ENCODE data around the gene CHD3.
"Not testable (repeated sequence)": the region's sequence is repeated elsewhere in the genome, so short reads cannot be mapped to it uniquely, and the experiment has no call there.

The CHD3 gene

GRCh38 chr17:7849751-7850504 lies 38.7 kb upstream of the CHD3 start:
- DNase-seq (ENCODE audit: low read depth in 3 of 3, low spot score in 1 of 3) = no peak

GRCh38 chr17:7850701-7851437 lies 37.7 kb upstream of the CHD3 start:
- no peak for DNase-seq (ENCODE audit: low read depth in 3 of 3, low spot score in 1 of 3)

- DNase-seq (ENCODE audit: low read depth in 3 of 3, low spot score in 1 of 3) = peak; percentile 88 to 89 (median 89)
Measured at GRCh38 chr17:7851438-7852261, 36.9 kb upstream of the CHD3 start.

- no peak for DNase-seq (ENCODE audit: low read depth in 3 of 3, low spot score in 1 of 3)
Measured at GRCh38 chr17:7852262-7852670, 36.3 kb upstream of the CHD3 start.

- DNase-seq (ENCODE audit: low read depth in 3 of 3, low spot score in 1 of 3) = no peak
Measured at GRCh38 chr17:7852919-7853690, 35.5 kb upstream of the CHD3 start.

- DNase-seq (ENCODE audit: low read depth in 3 of 3, low spot score in 1 of 3) = no peak
Measured at GRCh38 chr17:7853691-7854038, 34.9 kb upstream of the CHD3 start.

GRCh38 chr17:7854078-7854777 lies 34.4 kb upstream of the CHD3 start:
- DNase-seq (ENCODE audit: low read depth in 3 of 3, low spot score in 1 of 3) = no peak

GRCh38 chr17:7854851-7855659 lies 33.5 kb upstream of the CHD3 start, which contains the start of gene TMEM88:
Gene TMEM88, plus strand, starts transcription at chr17:7855066. Its CDS starts 9 bp downstream, at chr17:7855075.
- no peak for DNase-seq (ENCODE audit: low read depth in 3 of 3, low spot score in 1 of 3)

- DNase-seq (ENCODE audit: low read depth in 3 of 3, low spot score in 1 of 3) = no peak
Measured at GRCh38 chr17:7855660-7856010, 33.0 kb upstream of the CHD3 start.

- peak in 1 of 3 donors; percentile 25 for DNase-seq (ENCODE audit: low read depth in 3 of 3, low spot score in 1 of 3)
Measured at GRCh38 chr17:7856011-7856810, 32.4 kb upstream of the CHD3 start.

- peak; percentile 80 to 89 (median 88) for DNase-seq (ENCODE audit: low read depth in 3 of 3, low spot score in 1 of 3)
Measured at GRCh38 chr17:7856811-7857712, 31.5 kb upstream of the CHD3 start, which contains the start of gene NAA38. Gene NAA38, minus strand, starts transcription at chr17:7857559. Its CDS starts 96 bp downstream, at chr17:7857463.

- peak; percentile 77 to 82 (median 80) for DNase-seq (ENCODE audit: low read depth in 3 of 3, low spot score in 1 of 3)
Measured at GRCh38 chr17:7857713-7858521, 30.7 kb upstream of the CHD3 start, which contains the start of gene CYB5D1. Gene CYB5D1, plus strand, starts transcription at chr17:7858003. Its CDS starts 132 bp downstream, at chr17:7858135.

- DNase-seq (ENCODE audit: low read depth in 3 of 3, low spot score in 1 of 3) = no peak
Measured at GRCh38 chr17:7858522-7858810, 30.1 kb upstream of the CHD3 start.

- DNase-seq (ENCODE audit: low read depth in 3 of 3, low spot score in 1 of 3) = no peak
Measured at GRCh38 chr17:7859028-7859427, 29.6 kb upstream of the CHD3 start.

- DNase-seq (ENCODE audit: low read depth in 3 of 3, low spot score in 1 of 3) = no peak
Measured at GRCh38 chr17:7862692-7863437, 25.7 kb upstream of the CHD3 start.

- not testable (repeated sequence) for DNase-seq (ENCODE audit: low read depth in 3 of 3, low spot score in 1 of 3)
Measured at GRCh38 chr17:7864384-7864783, 24.2 kb upstream of the CHD3 start.
